GM12874 (cell line): ENCODE results near the gene ARID5B.

ENCODE experiments used
- TF ChIP-seq, protein P1 (sequence below): IDR thresholded peaks from 2 replicates; pipeline ENCODE4 v1.5.1; 2011; ENCODE audit warnings: low read depth, mild to moderate bottlenecking, control low read depth, low read length, moderate library complexity; ENCODE audit not compliant: insufficient read depth

The ARID5B gene

DNA sequence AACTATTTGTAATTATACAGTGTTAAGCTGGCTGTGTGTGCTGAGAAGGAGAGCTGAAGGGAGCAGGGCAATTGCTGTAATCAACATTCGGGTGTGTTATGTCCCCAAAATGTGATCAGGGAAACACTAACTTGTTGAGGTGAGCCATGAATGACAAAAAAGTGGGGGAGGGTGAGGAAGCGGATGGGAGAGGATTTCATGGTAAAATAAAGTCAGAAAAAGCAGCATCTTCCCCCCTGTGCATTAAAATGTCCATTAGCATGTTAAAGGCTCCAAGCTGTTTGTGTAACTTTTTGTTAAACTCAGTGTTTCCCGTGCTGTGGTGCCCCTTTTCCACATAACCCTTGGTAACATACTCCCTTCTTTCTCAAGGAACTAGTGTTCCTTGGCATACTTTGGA lies 84.9 kb downstream of the ARID5B start:
- TF ChIP-seq, protein P1, sequence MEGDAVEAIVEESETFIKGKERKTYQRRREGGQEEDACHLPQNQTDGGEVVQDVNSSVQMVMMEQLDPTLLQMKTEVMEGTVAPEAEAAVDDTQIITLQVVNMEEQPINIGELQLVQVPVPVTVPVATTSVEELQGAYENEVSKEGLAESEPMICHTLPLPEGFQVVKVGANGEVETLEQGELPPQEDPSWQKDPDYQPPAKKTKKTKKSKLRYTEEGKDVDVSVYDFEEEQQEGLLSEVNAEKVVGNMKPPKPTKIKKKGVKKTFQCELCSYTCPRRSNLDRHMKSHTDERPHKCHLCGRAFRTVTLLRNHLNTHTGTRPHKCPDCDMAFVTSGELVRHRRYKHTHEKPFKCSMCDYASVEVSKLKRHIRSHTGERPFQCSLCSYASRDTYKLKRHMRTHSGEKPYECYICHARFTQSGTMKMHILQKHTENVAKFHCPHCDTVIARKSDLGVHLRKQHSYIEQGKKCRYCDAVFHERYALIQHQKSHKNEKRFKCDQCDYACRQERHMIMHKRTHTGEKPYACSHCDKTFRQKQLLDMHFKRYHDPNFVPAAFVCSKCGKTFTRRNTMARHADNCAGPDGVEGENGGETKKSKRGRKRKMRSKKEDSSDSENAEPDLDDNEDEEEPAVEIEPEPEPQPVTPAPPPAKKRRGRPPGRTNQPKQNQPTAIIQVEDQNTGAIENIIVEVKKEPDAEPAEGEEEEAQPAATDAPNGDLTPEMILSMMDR: no peak

DNA sequence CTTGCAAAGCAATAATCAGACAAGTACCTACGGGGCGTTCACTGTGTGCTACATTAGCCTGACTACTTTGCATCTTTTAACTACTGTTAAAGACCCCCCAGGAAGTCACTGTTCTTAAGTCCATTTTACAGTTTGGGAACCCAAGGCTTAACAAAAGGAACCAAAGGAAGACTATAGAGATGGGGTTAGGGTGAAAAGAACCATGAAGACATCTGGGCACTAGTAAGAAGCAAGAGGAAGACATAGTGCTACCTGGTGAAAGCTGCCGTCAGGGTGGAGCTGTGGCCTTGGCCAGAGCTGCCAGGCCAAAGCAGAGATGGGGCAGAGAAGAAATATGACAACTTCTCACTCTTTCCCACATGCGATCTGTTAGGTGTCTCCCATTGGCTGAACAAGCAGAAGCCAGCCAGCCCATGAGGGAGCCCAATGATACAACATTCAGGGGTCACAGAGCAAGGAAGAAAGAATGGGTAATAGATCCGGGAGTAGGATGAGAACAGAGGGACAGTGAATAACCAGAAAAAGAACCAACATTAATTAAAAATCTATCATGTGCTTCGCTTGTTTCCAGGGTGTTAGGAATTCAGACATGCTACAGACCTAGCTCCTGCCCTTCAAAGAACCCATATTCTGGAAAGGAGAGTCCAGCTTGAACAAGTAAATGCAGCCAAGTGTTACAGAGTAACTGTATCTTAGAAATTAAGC lies 85.4 kb downstream of the ARID5B start:
- TF ChIP-seq, protein P1: no peak

DNA sequence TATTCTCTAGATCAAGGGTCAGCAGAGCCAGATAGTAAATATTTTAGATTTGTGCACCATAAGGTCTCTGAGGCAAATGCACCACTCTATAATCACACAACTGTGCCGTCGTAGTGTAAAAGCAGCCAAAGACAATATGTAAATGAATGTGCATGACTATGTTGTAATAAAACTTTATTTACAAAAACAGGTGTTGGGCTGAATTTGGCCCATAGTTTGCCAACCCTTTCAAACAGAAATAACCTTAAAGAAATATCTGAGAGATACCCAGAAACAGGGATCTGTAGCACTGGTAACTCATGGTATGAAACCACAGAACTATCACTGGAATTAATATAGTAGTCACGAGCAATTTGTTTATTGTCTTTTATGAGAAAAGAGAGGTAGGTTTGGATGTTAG lies 86.0 kb downstream of the ARID5B start:
- TF ChIP-seq, protein P1: no peak

DNA sequence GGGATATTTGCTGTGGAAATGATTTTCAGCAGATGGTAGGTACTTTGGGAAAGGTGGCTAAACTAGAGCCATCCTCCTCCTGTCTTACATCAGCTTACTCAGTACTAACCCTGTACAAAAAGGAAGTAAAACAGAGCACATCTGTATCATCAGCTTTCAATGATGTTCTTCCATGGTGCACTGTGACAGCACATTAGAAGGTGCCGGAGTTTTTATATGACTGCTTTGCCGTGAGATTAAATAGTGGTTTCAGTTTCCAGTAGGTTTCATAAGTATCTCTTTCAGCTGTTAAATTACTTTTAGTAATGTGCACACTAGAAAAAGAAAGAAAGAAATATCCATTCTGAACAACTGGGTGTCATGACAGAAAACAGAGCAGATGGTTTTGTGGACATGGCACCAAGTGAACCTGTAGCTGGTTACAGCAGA lies 86.5 kb downstream of the ARID5B start:
- TF ChIP-seq, protein P1: no peak

DNA sequence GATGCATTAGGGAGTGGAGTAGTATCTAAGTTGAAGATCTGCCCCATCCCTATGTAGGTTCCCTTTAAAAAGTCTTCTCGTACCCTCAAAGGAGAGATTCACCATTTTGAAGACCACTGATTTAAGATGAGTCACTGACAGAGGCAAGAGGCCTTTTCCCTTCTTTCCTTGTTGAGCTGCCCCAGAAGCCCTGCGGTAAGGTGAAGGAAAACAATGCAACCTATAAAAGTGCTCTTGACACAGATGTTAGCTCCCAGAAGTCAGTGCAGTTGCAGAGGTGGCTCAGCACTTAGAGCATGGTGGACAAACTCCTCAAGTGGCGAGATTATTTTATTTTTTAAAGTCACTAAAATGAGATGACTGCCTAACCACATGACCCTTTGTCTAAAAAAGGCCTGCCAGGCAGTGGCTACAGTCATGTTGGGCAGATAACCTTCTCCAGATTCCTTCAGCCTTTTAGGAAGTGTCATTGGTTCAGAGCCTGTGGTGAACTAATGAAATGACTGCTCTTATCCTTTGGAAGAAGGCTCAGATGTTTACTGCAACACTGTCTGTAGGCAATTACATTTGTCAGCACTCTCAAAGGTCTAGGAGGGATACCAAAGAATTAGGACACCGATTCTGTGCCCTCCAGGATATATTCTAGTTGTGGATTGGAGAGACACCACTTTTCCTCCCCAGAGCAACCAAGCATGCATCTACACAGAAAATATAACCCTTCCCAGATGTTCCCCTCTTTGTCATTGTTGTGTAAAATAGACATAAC lies 88.7 kb downstream of the ARID5B start:
- TF ChIP-seq, protein P1: no peak

DNA sequence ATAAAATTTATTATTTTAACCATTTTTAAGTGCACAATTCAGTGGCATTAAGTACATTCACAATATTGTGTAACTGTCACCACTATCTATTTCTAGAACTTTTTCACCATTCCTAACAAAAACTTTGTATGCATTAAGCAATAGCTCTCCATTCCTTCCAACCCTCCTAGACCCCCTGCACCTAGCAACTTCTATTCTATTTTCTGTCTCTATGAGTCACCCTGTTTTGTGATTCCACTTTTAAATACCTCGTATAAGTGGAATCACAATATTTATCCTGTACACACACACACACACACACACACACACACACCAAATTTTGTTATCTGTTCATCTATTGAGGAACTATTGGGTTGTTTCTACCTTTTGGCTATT lies 89.2 kb downstream of the ARID5B start:
- TF ChIP-seq, protein P1: no peak

DNA sequence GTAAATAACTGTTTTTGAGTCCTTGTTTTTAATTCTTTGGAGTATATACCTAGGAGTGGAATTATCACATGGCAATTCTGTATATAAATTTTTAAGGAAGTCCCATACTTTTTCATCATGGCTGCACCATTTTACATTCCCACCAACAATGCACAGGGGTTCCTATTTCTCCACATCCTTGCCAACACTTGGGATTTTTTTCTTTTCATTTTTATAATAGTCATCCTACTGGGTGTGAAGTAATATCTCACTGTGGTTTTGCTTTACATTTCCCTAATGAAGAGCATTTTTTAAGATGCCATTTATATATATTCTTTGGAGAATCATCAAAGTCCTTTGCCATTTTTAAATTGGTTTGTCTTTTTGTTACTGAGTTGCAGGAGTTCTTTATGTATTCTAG lies 89.7 kb downstream of the ARID5B start:
- TF ChIP-seq, protein P1: no peak
